ENCODE data around the gene SYNDIG1L. TPM values are rescaled to one million over a fixed set of nuclear protein-coding genes. Genes with fewer than 3 reads are reported as not detected.

Gene SYNDIG1L
- total and polyA plus RNA-seq, 2 donors (not counting 3 experiments of a cell fraction or from before 2014, with no cell fraction given), result not detected

- Histone ChIP-seq H3K4me1 (ENCODE audit: control insufficient read depth, extremely low read depth, insufficient read depth, low read length) (no peaks in the 10 kb centered on the region), H3K27me3 (ENCODE audit: control insufficient read depth in 2 of 2, insufficient read depth in 2 of 2, low read length in 2 of 2) (peaks cover 21 to 24% of the 10 kb centered on the region in 2 experiments), H3K27ac (ENCODE audit: insufficient read depth, low read depth, low read length) (no peak overlapping the region), H4K20me1 (replicated peaks; ENCODE audit: control insufficient read depth, extremely low read depth, insufficient read depth, low read length) (no peaks in the 10 kb centered on the region), H3K36me3 (ENCODE audit: control insufficient read depth in 2 of 2, extremely low read depth in 1 of 2, insufficient read depth in 2 of 2, low read length in 2 of 2) (no peaks in the 10 kb centered on the region), H3K9me1 (replicated peaks; ENCODE audit: control insufficient read depth, extremely low read depth, insufficient read depth, low read length) (no peaks in the 10 kb centered on the region), H3K9me3 (replicated peaks; ENCODE audit: control insufficient read depth, insufficient read depth, low read length) (no peaks in the 10 kb centered on the region), H3K79me2 (ENCODE audit: control insufficient read depth, insufficient read depth, low read length) (no peaks in the 10 kb centered on the region), H2AFZ (ENCODE audit: low read depth, low read length) (no peak overlapping the region), H3K4me3 (replicated peaks in 1 of 3; ENCODE audit: insufficient read depth in 1 of 3, low read depth in 1 of 3, low read length in 3 of 3) (no peak overlapping the region), H3K4me2 (ENCODE audit: insufficient read depth, low read length) (no peak overlapping the region), H3K9ac (replicated peaks; ENCODE audit: extremely low read depth, insufficient read depth, low read length) (no peak overlapping the region)
- TF ChIP-seq FOS (IDR thresholded peaks at IDR 0.05; ENCODE audit: borderline replicate concordance, insufficient read depth, low read length) (no peak), POLR2AphosphoS5 (IDR thresholded peaks at IDR 0.05; ENCODE audit: insufficient read depth, low read depth, low read length) (no peak), CTCF (IDR thresholded peaks at IDR 0.05; ENCODE audit: extremely low read depth in 1 of 2, insufficient read depth in 1 of 2, low read depth in 1 of 2, low read length in 2 of 2) (no peak)
- dilution Hi-C loops (cut with MboI; ENCODE audit: extremely low pct_ligation_motif_present, low sequenced_read_pairs) (no loop called here), intact Hi-C loops (cut with micrococcal nuclease) (no loop called here)
- ChIA-PET CTCF (no interaction called here), POLR2A (no interaction called here)
- FAIRE-seq (no peak), DNase-seq (ENCODE audit: low read depth, low spot score) (no peak)
- no TSS peak for BruUV-seq (replicated peaks)
These were observed 2.8 kb downstream of the SYNDIG1L start for GRCh38 chr14:74423246-74423645.

GRCh38 chr14:74421981-74422380 is 4.0 kb downstream of the SYNDIG1L start:
- no peaks in the 10 kb centered on the region for H3K9me3 ChIP-seq (replicated peaks; ENCODE audit: control insufficient read depth, insufficient read depth, low read length)
- dilution Hi-C loops (cut with MboI; ENCODE audit: extremely low pct_ligation_motif_present, low sequenced_read_pairs), result no loop called here
- H2AFZ ChIP-seq (ENCODE audit: low read depth, low read length), result no peak overlapping the region
- H3K9ac ChIP-seq (replicated peaks; ENCODE audit: extremely low read depth, insufficient read depth, low read length), result no peak overlapping the region
- H3K27me3 ChIP-seq (ENCODE audit: control insufficient read depth in 2 of 2, insufficient read depth in 2 of 2, low read length in 2 of 2), result peaks cover 30 to 31% of the 10 kb centered on the region in 2 experiments
- intact Hi-C loops (cut with micrococcal nuclease), result no loop called here
- no peak overlapping the region for H3K4me3 ChIP-seq (replicated peaks in 1 of 3; ENCODE audit: insufficient read depth in 1 of 3, low read depth in 1 of 3, low read length in 3 of 3)
- DNase-seq (ENCODE audit: low read depth, low spot score) (no peak), FAIRE-seq (no peak)
- no peaks in the 10 kb centered on the region for H3K9me1 ChIP-seq (replicated peaks; ENCODE audit: control insufficient read depth, extremely low read depth, insufficient read depth, low read length)
- TF ChIP-seq MYC (IDR thresholded peaks at IDR 0.05; ENCODE audit: low read depth, low read length) (no peak), POLR2A (IDR thresholded peaks at IDR 0.05; ENCODE audit: low read depth, low read length) (no peak), FOS (IDR thresholded peaks at IDR 0.05; ENCODE audit: borderline replicate concordance, insufficient read depth, low read length) (no peak)
- no peaks in the 10 kb centered on the region for H3K36me3 ChIP-seq (ENCODE audit: control insufficient read depth in 2 of 2, extremely low read depth in 1 of 2, insufficient read depth in 2 of 2, low read length in 2 of 2)
- no peak overlapping the region for H3K4me2 ChIP-seq (ENCODE audit: insufficient read depth, low read length)
- no peaks in the 10 kb centered on the region for H3K79me2 ChIP-seq (ENCODE audit: control insufficient read depth, insufficient read depth, low read length)
- H4K20me1 ChIP-seq (replicated peaks; ENCODE audit: control insufficient read depth, extremely low read depth, insufficient read depth, low read length), result no peaks in the 10 kb centered on the region
- no peak overlapping the region for H3K27ac ChIP-seq (ENCODE audit: insufficient read depth, low read depth, low read length)
- ChIA-PET POLR2A (no interaction called here), CTCF (interaction anchor here (0.8 kb wide), 1 partner anchor 9 kb away, joined by 3 read pairs; no protein-coding TSS in a partner anchor)
- no peaks in the 10 kb centered on the region for H3K4me1 ChIP-seq (ENCODE audit: control insufficient read depth, extremely low read depth, insufficient read depth, low read length)
- no TSS peak for BruUV-seq (replicated peaks)
